Smooth muscle cell of the brain vasculature (primary cell): ENCODE measurements around the gene SLC30A7.
"Not testable (repeated sequence)": the region's sequence is repeated elsewhere in the genome, so short reads cannot be mapped to it uniquely, and the experiment has no call there.

Experiments used
- DNase-seq: peaks from one replicate; pipeline ENCODE4 v3.0.0-alpha.2; 2012; ENCODE audit warnings: low read depth, low spot score

Gene SLC30A7

GRCh38 chr1:100895540-100896480 lies at the start of gene SLC30A7:
TSS of gene SLC30A7 (plus strand) at chr1:100896090. CDS start at chr1:100896263, 173 bp downstream.
- peak; percentile 55 for DNase-seq

GRCh38 chr1:100847361-100848082 lies 48.4 kb upstream of the SLC30A7 start:
- no peak for DNase-seq

- no peak for DNase-seq
Observed at GRCh38 chr1:100851726-100852125, 44.2 kb upstream of the SLC30A7 start.

GRCh38 chr1:100852976-100853375 lies 42.9 kb upstream of the SLC30A7 start:
- no peak for DNase-seq

- DNase-seq = not testable (repeated sequence)
Observed at GRCh38 chr1:100855116-100855515, 40.8 kb upstream of the SLC30A7 start.

- DNase-seq = no peak
Observed at GRCh38 chr1:100860397-100860991, 35.4 kb upstream of the SLC30A7 start.

GRCh38 chr1:100861379-100861778 lies 34.5 kb upstream of the SLC30A7 start:
- DNase-seq = no peak

GRCh38 chr1:100862591-100862990 lies 33.3 kb upstream of the SLC30A7 start:
- DNase-seq = no peak

GRCh38 chr1:100866041-100866900 lies 29.6 kb upstream of the SLC30A7 start:
- DNase-seq = no peak

- no peak for DNase-seq
Observed at GRCh38 chr1:100866901-100867206, 29.0 kb upstream of the SLC30A7 start.

GRCh38 chr1:100868364-100868995 lies 27.4 kb upstream of the SLC30A7 start:
- DNase-seq = no peak

- DNase-seq = no peak
Observed at GRCh38 chr1:100869996-100870395, 25.9 kb upstream of the SLC30A7 start.

- no peak for DNase-seq
Observed at GRCh38 chr1:100874433-100874832, 21.5 kb upstream of the SLC30A7 start.

GRCh38 chr1:100875228-100875627 lies 20.7 kb upstream of the SLC30A7 start:
- no peak for DNase-seq

- DNase-seq = no peak
Observed at GRCh38 chr1:100876291-100876690, 19.6 kb upstream of the SLC30A7 start.

- DNase-seq = no peak
Observed at GRCh38 chr1:100879422-100879821, 16.5 kb upstream of the SLC30A7 start.

GRCh38 chr1:100881687-100882086 lies 14.2 kb upstream of the SLC30A7 start:
- no peak for DNase-seq

- no peak for DNase-seq
Observed at GRCh38 chr1:100882698-100883097, 13.2 kb upstream of the SLC30A7 start.

GRCh38 chr1:100883963-100884362 lies 11.9 kb upstream of the SLC30A7 start:
- no peak for DNase-seq

GRCh38 chr1:100889007-100889406 lies 6.9 kb upstream of the SLC30A7 start:
- not testable (repeated sequence) for DNase-seq
